Measurements from ENCODE around the gene TDRD15. TPM values are rescaled to one million over a fixed set of nuclear protein-coding genes. Genes with fewer than 3 reads are reported as not detected.

Gene TDRD15
- total RNA-seq, 2 experiments from 2014 or later = 0.05 TPM; not detected in 1

DNA sequence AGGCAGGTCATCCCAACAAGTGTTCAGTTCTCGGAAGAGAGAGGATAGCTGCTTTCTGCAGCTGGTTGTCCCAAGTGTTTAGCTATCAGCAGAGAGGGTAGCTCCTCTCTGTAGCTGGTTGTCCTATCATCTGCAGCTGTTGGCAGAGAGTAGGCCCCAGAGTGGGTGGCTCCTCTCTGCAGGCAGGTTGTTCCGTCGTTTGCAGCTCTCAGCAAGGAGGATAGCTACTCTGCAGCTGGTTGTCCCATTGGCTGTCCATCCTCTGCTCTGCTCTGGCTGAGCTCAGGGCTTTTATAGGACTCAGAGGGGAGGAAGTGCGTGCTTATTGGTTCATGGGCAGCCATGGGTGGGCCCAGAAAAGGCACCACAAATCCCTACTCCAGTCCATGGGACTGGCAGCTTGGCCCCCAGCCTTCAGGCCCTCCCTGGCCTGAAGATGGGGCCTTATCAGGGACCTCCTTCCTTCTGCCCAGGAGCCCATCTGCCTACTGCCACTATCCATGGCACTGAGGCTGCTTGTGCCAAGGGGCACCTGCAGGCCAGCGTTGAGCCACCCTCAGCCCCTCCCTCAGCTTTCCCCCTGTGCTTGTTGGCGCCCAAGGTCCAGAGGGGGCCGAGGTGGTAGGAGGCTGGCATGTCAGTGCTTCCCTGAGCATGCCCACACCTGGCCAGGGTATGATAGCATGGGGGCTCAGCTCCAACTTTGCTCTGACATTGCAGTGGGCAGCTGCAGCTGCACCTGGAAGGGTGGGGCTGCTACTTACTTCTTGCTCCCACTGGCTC lies 38.3 kb downstream of the TDRD15 start:
- H3K27ac Mint-ChIP-seq = no peak overlapping the region
- POLR2A ChIA-PET = no interaction called here
- CTCF ChIA-PET = no interaction called here
- no peaks in the 10 kb centered on the region for H3K27me3 Mint-ChIP-seq
- H3K36me3 Mint-ChIP-seq (ENCODE audit: low read depth) = no peaks in the 10 kb centered on the region
- peaks cover 3% of the 10 kb centered on the region for H3K9me3 Mint-ChIP-seq
- no peak overlapping the region for H3K4me3 Mint-ChIP-seq
- no peaks in the 10 kb centered on the region for H3K4me1 Mint-ChIP-seq
- DNase-seq = no peak

GRCh38 chr2:21162615-21162878 lies 38.8 kb downstream of the TDRD15 start:
- ChIA-PET POLR2A (no interaction called here), CTCF (no interaction called here)
- DNase-seq = no peak
- no peak overlapping the region for H3K27ac Mint-ChIP-seq
- H3K27me3 Mint-ChIP-seq = no peaks in the 10 kb centered on the region
- no peaks in the 10 kb centered on the region for H3K4me1 Mint-ChIP-seq
- H3K4me3 Mint-ChIP-seq = no peak overlapping the region
- peaks cover 3% of the 10 kb centered on the region for H3K9me3 Mint-ChIP-seq
- H3K36me3 Mint-ChIP-seq (ENCODE audit: low read depth) = no peaks in the 10 kb centered on the region

DNA sequence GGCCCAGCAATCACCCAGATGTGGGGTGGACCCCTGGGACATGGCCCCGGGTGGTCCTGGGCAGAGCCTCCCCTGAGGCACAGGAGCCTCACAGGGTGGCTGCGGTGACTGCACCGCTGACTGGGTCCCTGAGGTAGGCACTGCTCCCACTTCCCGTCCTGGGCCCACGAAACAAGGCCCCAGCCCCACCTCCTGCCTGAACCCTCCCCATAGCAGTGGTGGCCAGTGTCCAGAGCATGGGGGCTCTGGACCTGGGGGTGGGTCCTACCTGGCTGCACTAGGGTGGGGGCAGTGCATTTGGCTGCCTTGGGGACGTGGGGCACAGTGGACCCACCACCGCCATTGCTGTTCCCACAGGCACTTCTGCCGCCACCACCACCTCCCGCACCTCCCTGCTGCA lies 39.4 kb downstream of the TDRD15 start:
- Mint-ChIP-seq H3K4me1 (no peaks in the 10 kb centered on the region), H3K9me3 (peaks cover 3% of the 10 kb centered on the region), H3K27me3 (no peaks in the 10 kb centered on the region), H3K4me3 (no peak overlapping the region), H3K36me3 (ENCODE audit: low read depth) (no peaks in the 10 kb centered on the region), H3K27ac (no peak overlapping the region)
- DNase-seq = no peak
- POLR2A ChIA-PET = no interaction called here
- CTCF ChIA-PET = no interaction called here

GRCh38 chr2:21165350-21165749 lies 41.6 kb downstream of the TDRD15 start:
- CTCF ChIA-PET = no interaction called here
- H3K27me3 Mint-ChIP-seq = no peaks in the 10 kb centered on the region
- POLR2A ChIA-PET = no interaction called here
- H3K36me3 Mint-ChIP-seq (ENCODE audit: low read depth) = no peaks in the 10 kb centered on the region
- H3K4me1 Mint-ChIP-seq = no peaks in the 10 kb centered on the region
- H3K4me3 Mint-ChIP-seq = no peak overlapping the region
- DNase-seq = no peak
- peaks cover 3% of the 10 kb centered on the region for H3K9me3 Mint-ChIP-seq
- H3K27ac Mint-ChIP-seq = no peak overlapping the region

DNA sequence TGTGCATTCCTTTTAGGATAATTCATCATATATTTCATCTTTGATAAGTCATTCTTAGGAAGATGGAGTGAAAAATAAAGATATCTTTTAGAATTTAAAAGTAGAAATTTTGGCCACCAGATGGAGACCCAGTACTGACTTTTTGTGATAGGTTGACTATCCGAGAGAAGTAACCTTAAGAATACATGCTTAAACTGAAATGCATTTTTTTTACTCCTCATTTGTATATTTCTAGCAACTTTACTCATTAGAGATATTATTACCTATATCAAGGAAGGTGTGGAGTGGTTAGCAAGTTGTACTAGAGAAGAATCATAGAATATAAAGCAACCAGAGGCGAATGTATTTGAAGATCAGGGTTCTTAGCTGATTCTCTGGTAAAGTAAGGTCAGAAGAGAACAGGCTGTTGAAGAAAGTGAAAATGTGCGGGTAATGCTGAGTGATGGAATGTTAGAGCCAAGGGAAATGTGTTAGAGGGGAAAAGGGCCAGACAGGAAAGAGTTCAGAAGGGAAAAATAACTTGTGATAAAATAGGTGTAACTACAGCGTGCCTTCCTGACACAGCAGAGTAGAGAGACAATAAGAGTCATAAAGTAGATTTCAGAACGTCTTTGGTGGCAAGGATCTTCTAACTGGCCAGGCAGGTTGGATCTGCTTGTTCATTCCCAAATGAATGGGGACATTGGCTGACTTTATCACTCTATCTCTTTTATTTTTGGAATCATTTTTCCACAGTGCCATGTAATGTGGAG lies 52.3 kb downstream of the TDRD15 start:
- Mint-ChIP-seq H3K36me3 (ENCODE audit: low read depth) (no peaks in the 10 kb centered on the region), H3K27ac (no peak overlapping the region), H3K4me1 (no peaks in the 10 kb centered on the region), H3K9me3 (no peaks in the 10 kb centered on the region), H3K27me3 (no peaks in the 10 kb centered on the region), H3K4me3 (no peak overlapping the region)
- CTCF ChIA-PET = no interaction called here
- DNase-seq = no peak
- POLR2A ChIA-PET = no interaction called here

GRCh38 chr2:21181957-21182356 lies 58.2 kb downstream of the TDRD15 start:
- no peaks in the 10 kb centered on the region for H3K36me3 Mint-ChIP-seq (ENCODE audit: low read depth)
- H3K4me1 Mint-ChIP-seq = no peaks in the 10 kb centered on the region
- no peaks in the 10 kb centered on the region for H3K27me3 Mint-ChIP-seq
- H3K4me3 Mint-ChIP-seq = no peak overlapping the region
- DNase-seq = no peak
- POLR2A ChIA-PET = no interaction called here
- no peaks in the 10 kb centered on the region for H3K9me3 Mint-ChIP-seq
- H3K27ac Mint-ChIP-seq = no peak overlapping the region
- CTCF ChIA-PET = no interaction called here

DNA sequence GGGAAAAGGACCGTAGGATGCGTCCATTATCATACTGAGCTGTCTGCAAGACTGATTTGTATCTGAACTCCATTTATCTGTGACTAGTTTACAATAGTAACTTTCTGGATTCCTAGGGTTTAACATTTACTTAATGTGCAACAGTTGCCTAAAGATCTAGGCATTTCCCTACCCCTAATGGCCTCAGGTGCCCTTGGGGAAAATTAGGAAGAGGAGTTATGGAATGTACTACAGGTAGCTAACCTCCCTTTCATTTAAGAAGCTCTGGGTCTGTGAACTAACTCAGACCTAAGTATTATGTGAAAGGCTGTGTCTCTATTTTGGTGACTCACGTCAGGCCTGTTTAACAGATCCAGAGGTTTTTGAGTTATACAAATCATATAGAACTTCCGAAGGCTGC lies 59.5 kb downstream of the TDRD15 start:
- Mint-ChIP-seq H3K36me3 (ENCODE audit: low read depth) (no peaks in the 10 kb centered on the region), H3K27ac (no peak overlapping the region), H3K27me3 (no peaks in the 10 kb centered on the region), H3K4me1 (no peaks in the 10 kb centered on the region), H3K4me3 (no peak overlapping the region), H3K9me3 (no peaks in the 10 kb centered on the region)
- POLR2A ChIA-PET = no interaction called here
- no peak for DNase-seq
- CTCF ChIA-PET = no interaction called here

- Mint-ChIP-seq H3K27ac (no peak overlapping the region), H3K27me3 (no peaks in the 10 kb centered on the region), H3K9me3 (no peaks in the 10 kb centered on the region), H3K4me3 (no peak overlapping the region), H3K36me3 (ENCODE audit: low read depth) (no peaks in the 10 kb centered on the region), H3K4me1 (no peaks in the 10 kb centered on the region)
- DNase-seq = no peak
- ChIA-PET POLR2A (no interaction called here), CTCF (no interaction called here)
Observed at GRCh38 chr2:21183726-21184125, 60.0 kb downstream of the TDRD15 start.

DNA sequence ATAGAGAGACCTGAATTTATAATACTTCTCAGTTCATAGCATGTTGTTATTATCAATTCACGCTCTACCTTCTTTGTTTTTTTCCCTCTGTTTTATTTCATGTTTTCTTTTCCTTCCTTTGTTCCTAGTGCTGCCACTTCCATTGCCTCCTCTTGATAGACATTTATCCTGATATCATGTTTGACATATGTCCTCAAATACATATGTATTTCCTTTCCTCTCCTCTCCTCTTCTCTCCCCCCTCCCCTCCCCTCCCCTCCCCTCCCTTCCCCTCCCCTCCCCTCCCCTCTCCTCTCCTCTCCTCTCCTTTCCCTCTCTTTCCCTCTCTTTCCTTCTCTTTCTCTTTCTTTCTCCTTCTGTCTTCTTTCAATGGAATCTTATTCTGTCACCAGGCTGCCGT lies 67.8 kb downstream of the TDRD15 start:
- ChIA-PET CTCF (no interaction called here), POLR2A (no interaction called here)
- H3K4me1 Mint-ChIP-seq = no peaks in the 10 kb centered on the region
- H3K27ac Mint-ChIP-seq = no peak overlapping the region
- H3K4me3 Mint-ChIP-seq = no peak overlapping the region
- no peaks in the 10 kb centered on the region for H3K9me3 Mint-ChIP-seq
- no peaks in the 10 kb centered on the region for H3K27me3 Mint-ChIP-seq
- no peak for DNase-seq
- no peaks in the 10 kb centered on the region for H3K36me3 Mint-ChIP-seq (ENCODE audit: low read depth)

Other genes starting within 250 kb of the TDRD15 start
- gene APOB, start 79.9 kb upstream of the TDRD15 start, total RNA-seq = not detected